WTC11 (cell line): ENCODE results near the gene FHAD1. TPM values are rescaled to one million over a fixed set of nuclear protein-coding genes. Genes with fewer than 3 reads are reported as not detected.

Experiments used
- ATAC-seq: fragments of 200-7000 bp; cut with Tn5 transposase; 2 replicates; pipeline ENCODE4 v1.10.0; 2021; ENCODE audit warnings: mild to moderate bottlenecking, moderate library complexity
- CTCF ChIA-PET: fragments of 300-600 bp; sonication (Branson Sonifier 250); formaldehyde crosslinking; loops from one replicate; lab custom pipeline; 2021; ENCODE audit warnings: antibody characterized with exemption; lab: Charles Lee
- POLR2A ChIA-PET: fragments of 350-600 bp; sonication (Branson Sonifier 250); formaldehyde crosslinking; loops from one replicate; lab custom pipeline; 2021; ENCODE audit warnings: antibody characterized with exemption; lab: Charles Lee
- DNase-seq: peaks from one replicate; pipeline ENCODE4 v3.0.0; 2021; ENCODE audit warnings: low spot score
- H3K27ac Mint-ChIP-seq: 2 replicates; pipeline ENCODE4 v1.8.0; 2021; ENCODE audit warnings: mixed read lengths
- H3K27me3 Mint-ChIP-seq: 2 replicates; pipeline ENCODE4 v1.8.0; 2021; ENCODE audit warnings: low read depth, mild to moderate bottlenecking, moderate library complexity, mixed read lengths
- H3K36me3 Mint-ChIP-seq: 2 replicates; pipeline ENCODE4 v1.8.0; 2021; ENCODE audit warnings: mixed read lengths
- H3K4me1 Mint-ChIP-seq: 2 replicates; pipeline ENCODE4 v1.8.0; 2022; ENCODE audit warnings: mixed read lengths
- H3K4me3 Mint-ChIP-seq: 2 replicates; pipeline ENCODE4 v1.8.0; 2021; ENCODE audit warnings: mild to moderate bottlenecking, moderate library complexity, mixed read lengths
- H3K9me3 Mint-ChIP-seq: 2 replicates; pipeline ENCODE4 v1.8.0; 2021; ENCODE audit warnings: mixed read lengths
- ATF1 ChIP-seq: sonication (generic); formaldehyde crosslinking; IDR thresholded peaks from 2 replicates; pipeline ENCODE4 v1.8.1; 2023; ENCODE audit warnings: mild to moderate bottlenecking, moderate library complexity, missing genetic modification reagents
- CBFB ChIP-seq: sonication (generic); formaldehyde crosslinking; IDR thresholded peaks from 2 replicates; pipeline ENCODE4 v1.8.1; 2022; ENCODE audit warnings: mild to moderate bottlenecking, low read depth, missing genetic modification reagents
- CREM ChIP-seq: sonication (generic); formaldehyde crosslinking; IDR thresholded peaks from 2 replicates; pipeline ENCODE4 v1.8.1; 2022; ENCODE audit warnings: mild to moderate bottlenecking, missing genetic modification reagents, moderate library complexity
- ELF4 ChIP-seq: sonication (generic); formaldehyde crosslinking; IDR thresholded peaks from 2 replicates; pipeline ENCODE4 v1.8.1; 2022; ENCODE audit warnings: low read depth, mild to moderate bottlenecking, moderate library complexity, missing genetic modification reagents
- JUN ChIP-seq: sonication (generic); formaldehyde crosslinking; IDR thresholded peaks from 2 replicates; pipeline ENCODE4 v1.8.0; 2023; ENCODE audit warnings: mild to moderate bottlenecking, missing genetic modification reagents
- MAX ChIP-seq: sonication (generic); formaldehyde crosslinking; IDR thresholded peaks from 2 replicates; pipeline ENCODE4 v1.8.0; 2022; ENCODE audit warnings: mild to moderate bottlenecking, missing genetic modification reagents
- MXD4 ChIP-seq: fragments of 250-450 bp; sonication (Bioruptor Pico); IDR thresholded peaks from 2 replicates; pipeline ENCODE4 v1.8.0; 2021; ENCODE audit warnings: mild to moderate bottlenecking, moderate library complexity, borderline replicate concordance
- NR1H2 ChIP-seq: sonication (generic); formaldehyde crosslinking; IDR thresholded peaks from 2 replicates; pipeline ENCODE4 v1.9.0; 2021; ENCODE audit warnings: mild to moderate bottlenecking, moderate library complexity, missing genetic modification reagents
- NR2C2 ChIP-seq: sonication (generic); formaldehyde crosslinking; IDR thresholded peaks from 2 replicates; pipeline ENCODE4 v1.8.0; 2022; ENCODE audit warnings: mild to moderate bottlenecking, missing genetic modification reagents
- NR3C1 ChIP-seq: sonication (generic); formaldehyde crosslinking; conservative IDR thresholded peaks from 2 replicates; pipeline ENCODE4 v1.8.1; 2023; ENCODE audit warnings: low read depth, mild to moderate bottlenecking, missing genetic modification reagents
- SP1 ChIP-seq: sonication (generic); formaldehyde crosslinking; conservative IDR thresholded peaks from 2 replicates; pipeline ENCODE4 v1.8.1; 2022; ENCODE audit warnings: missing genetic modification reagents
- TEAD1 ChIP-seq: sonication (generic); formaldehyde crosslinking; IDR thresholded peaks from 2 replicates; pipeline ENCODE4 v1.8.0; 2022; ENCODE audit warnings: mild to moderate bottlenecking, missing genetic modification reagents
- TP53 ChIP-seq: sonication (generic); formaldehyde crosslinking; IDR thresholded peaks from 2 replicates; pipeline ENCODE4 v1.8.1; 2023; ENCODE audit warnings: mild to moderate bottlenecking, missing genetic modification reagents
- ZBTB21 ChIP-seq: sonication (generic); formaldehyde crosslinking; IDR thresholded peaks from 2 replicates; pipeline ENCODE4 v1.8.1; 2023; ENCODE audit warnings: mild to moderate bottlenecking, missing genetic modification reagents, borderline replicate concordance
- ZNF263 ChIP-seq: sonication (generic); formaldehyde crosslinking; IDR thresholded peaks from 2 replicates; pipeline ENCODE4 v1.8.1; 2022; ENCODE audit warnings: low read depth, mild to moderate bottlenecking, moderate library complexity, missing genetic modification reagents
- ZNF423 ChIP-seq: fragments of 250-450 bp; sonication (Bioruptor Pico); IDR thresholded peaks from 2 replicates; pipeline ENCODE4 v2.1.2; 2022; ENCODE audit warnings: mild to moderate bottlenecking, moderate library complexity
- ZNF532 ChIP-seq: fragments of 250-450 bp; sonication (Bioruptor Pico); IDR thresholded peaks from 2 replicates; pipeline ENCODE4 v1.9.0; 2021; ENCODE audit warnings: mild to moderate bottlenecking, borderline replicate concordance
- total RNA-seq: library from RNA; stranded (reverse); gene quantifications from 3 replicates; pipeline ENCODE4 v1.2.3, GENCODE V29; 2021
- TF ChIP-seq, protein P1 (sequence below): sonication (generic); formaldehyde crosslinking; IDR thresholded peaks from 2 replicates; pipeline ENCODE4 v1.8.1; 2022; ENCODE audit warnings: missing genetic modification reagents, borderline replicate concordance
- TF ChIP-seq, protein P2 (sequence below): fragments of 250-450 bp; sonication (Bioruptor Pico); IDR thresholded peaks from 2 replicates; pipeline ENCODE4 v1.8.0; 2021; ENCODE audit warnings: mild to moderate bottlenecking

The FHAD1 gene
- total RNA-seq, 1 experiment from 2014 or later = 3.0 TPM

- no peak for TF ChIP-seq ZBTB21 (CRISPR knock-in tag)
- TF ChIP-seq ATF1 (CRISPR knock-in tag) = no peak
- no peak for TF ChIP-seq ZNF423 (CRISPR knock-in tag)
- no peak for TF ChIP-seq MXD4
- no peak for TF ChIP-seq NR3C1 (CRISPR knock-in tag)
- no peak for TF ChIP-seq ZNF263
These were observed 20.4 kb upstream of the FHAD1 start (continued) for GRCh38 chr1:15226388-15227255.

GRCh38 chr1:15229707-15230131 is 17.3 kb upstream of the FHAD1 start:
- H3K4me3 Mint-ChIP-seq = no peak overlapping the region
- H3K4me1 Mint-ChIP-seq = peaks cover 7% of the 10 kb centered on the region
- H3K27ac Mint-ChIP-seq = no peak overlapping the region
- ChIA-PET POLR2A (no interaction called here), CTCF (interaction anchor here (1.5 kb wide), 1 partner anchor 20 kb away, joined by 3 read pairs; no protein-coding TSS in a partner anchor)
- H3K27me3 Mint-ChIP-seq = no peaks in the 10 kb centered on the region
- H3K36me3 Mint-ChIP-seq = no peaks in the 10 kb centered on the region
- ATAC-seq (no peak), DNase-seq (no peak)
- no peak for TF ChIP-seq TEAD1 (CRISPR knock-in tag)
- no peak for TF ChIP-seq ELF4 (CRISPR knock-in tag)
- TF ChIP-seq CBFB (CRISPR knock-in tag) = no peak
- no peak for TF ChIP-seq NR3C1 (CRISPR knock-in tag)
- no peak for TF ChIP-seq NR2C2 (CRISPR knock-in tag)
- no peak for TF ChIP-seq SP1 (CRISPR knock-in tag)
- TF ChIP-seq CREM (CRISPR knock-in tag) = no peak
- no peak for TF ChIP-seq ZNF532
- H3K9me3 Mint-ChIP-seq = peaks cover 2% of the 10 kb centered on the region; the same call in 1 of the 2 replicates

GRCh38 chr1:15231714-15232201 is 15.3 kb upstream of the FHAD1 start:
- ATAC-seq (no peak), DNase-seq (no peak)
- no peaks in the 10 kb centered on the region for H3K36me3 Mint-ChIP-seq
- H3K4me3 Mint-ChIP-seq = no peak overlapping the region
- H3K9me3 Mint-ChIP-seq = no peaks in the 10 kb centered on the region
- no peak overlapping the region for H3K27ac Mint-ChIP-seq
- peaks cover 3% of the 10 kb centered on the region; the same call in 1 of the 2 replicates for H3K27me3 Mint-ChIP-seq
- H3K4me1 Mint-ChIP-seq = peaks cover 11% of the 10 kb centered on the region
- POLR2A ChIA-PET = no interaction called here
- CTCF ChIA-PET = no interaction called here
- TF ChIP-seq, protein P1, sequence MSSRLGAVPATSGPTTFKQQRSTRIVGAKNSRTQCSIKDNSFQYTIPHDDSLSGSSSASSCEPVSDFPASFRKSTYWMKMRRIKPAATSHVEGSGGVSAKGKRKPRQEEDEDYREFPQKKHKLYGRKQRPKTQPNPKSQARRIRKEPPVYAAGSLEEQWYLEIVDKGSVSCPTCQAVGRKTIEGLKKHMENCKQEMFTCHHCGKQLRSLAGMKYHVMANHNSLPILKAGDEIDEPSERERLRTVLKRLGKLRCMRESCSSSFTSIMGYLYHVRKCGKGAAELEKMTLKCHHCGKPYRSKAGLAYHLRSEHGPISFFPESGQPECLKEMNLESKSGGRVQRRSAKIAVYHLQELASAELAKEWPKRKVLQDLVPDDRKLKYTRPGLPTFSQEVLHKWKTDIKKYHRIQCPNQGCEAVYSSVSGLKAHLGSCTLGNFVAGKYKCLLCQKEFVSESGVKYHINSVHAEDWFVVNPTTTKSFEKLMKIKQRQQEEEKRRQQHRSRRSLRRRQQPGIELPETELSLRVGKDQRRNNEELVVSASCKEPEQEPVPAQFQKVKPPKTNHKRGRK (CRISPR knock-in tag) = no peak
- TF ChIP-seq ZNF532 (no peak), JUN (CRISPR knock-in tag) (no peak), NR1H2 (no peak), MAX (CRISPR knock-in tag) (no peak), TP53 (no peak)
- TF ChIP-seq, protein P2, sequence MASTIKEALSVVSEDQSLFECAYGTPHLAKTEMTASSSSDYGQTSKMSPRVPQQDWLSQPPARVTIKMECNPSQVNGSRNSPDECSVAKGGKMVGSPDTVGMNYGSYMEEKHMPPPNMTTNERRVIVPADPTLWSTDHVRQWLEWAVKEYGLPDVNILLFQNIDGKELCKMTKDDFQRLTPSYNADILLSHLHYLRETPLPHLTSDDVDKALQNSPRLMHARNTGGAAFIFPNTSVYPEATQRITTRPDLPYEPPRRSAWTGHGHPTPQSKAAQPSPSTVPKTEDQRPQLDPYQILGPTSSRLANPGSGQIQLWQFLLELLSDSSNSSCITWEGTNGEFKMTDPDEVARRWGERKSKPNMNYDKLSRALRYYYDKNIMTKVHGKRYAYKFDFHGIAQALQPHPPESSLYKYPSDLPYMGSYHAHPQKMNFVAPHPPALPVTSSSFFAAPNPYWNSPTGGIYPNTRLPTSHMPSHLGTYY (CRISPR knock-in tag) = no peak
- TF ChIP-seq, all 79 proteins: peak for 0
